Measurements from ENCODE around the gene PSMC3.

The PSMC3 gene

GRCh38 chr11:47433157-47433556 is 6.9 kb upstream of the PSMC3 start:
- Mint-ChIP-seq H3K4me3 (no peak overlapping the region), H3K36me3 (no peaks in the 10 kb centered on the region), H3K4me1 (no peaks in the 10 kb centered on the region), H3K27ac (no peak overlapping the region), H3K9me3 (no peaks in the 10 kb centered on the region)
- DNase-seq (ENCODE audit: low spot score in 2 of 2): no peak
- ATAC-seq: no peak

- H3K36me3 Mint-ChIP-seq: peaks cover under 1% of the 10 kb centered on the region
- H3K27ac Mint-ChIP-seq: no peak overlapping the region
- no peak overlapping the region for H3K4me3 Mint-ChIP-seq
- ATAC-seq: no peak
- H3K4me1 Mint-ChIP-seq: peaks cover 2% of the 10 kb centered on the region
- no peaks in the 10 kb centered on the region for H3K9me3 Mint-ChIP-seq
- DNase-seq (ENCODE audit: low spot score in 2 of 2): no peak
These were observed 5.3 kb upstream of the PSMC3 start for GRCh38 chr11:47431356-47432083.

- DNase-seq (ENCODE audit: low spot score in 2 of 2) (no peak), ATAC-seq (no peak)
- Mint-ChIP-seq H3K4me3 (no peak overlapping the region), H3K27ac (no peak overlapping the region), H3K36me3 (peaks cover 10% of the 10 kb centered on the region), H3K9me3 (no peaks in the 10 kb centered on the region), H3K4me1 (peaks cover 12% of the 10 kb centered on the region)
These were observed 4.3 kb upstream of the PSMC3 start for GRCh38 chr11:47430524-47430923.

GRCh38 chr11:47425611-47426010 is 628 bp downstream of the PSMC3 start:
- peaks cover 59% of the 10 kb centered on the region for H3K36me3 Mint-ChIP-seq
- peaks cover 31% of the 10 kb centered on the region for H3K4me1 Mint-ChIP-seq
- DNase-seq (ENCODE audit: low spot score in 2 of 2) (no peak), ATAC-seq (no peak)
- no peaks in the 10 kb centered on the region for H3K9me3 Mint-ChIP-seq
- H3K27ac Mint-ChIP-seq: peak overlapping the region; percentile 100
- H3K4me3 Mint-ChIP-seq: peak overlapping the region; percentile 100

GRCh38 chr11:47418454-47419259 is 7.6 kb downstream of the PSMC3 start:
- Mint-ChIP-seq H3K4me3 (no peak overlapping the region), H3K4me1 (peaks cover 21% of the 10 kb centered on the region), H3K36me3 (peaks cover 93% of the 10 kb centered on the region), H3K9me3 (no peaks in the 10 kb centered on the region), H3K27ac (peak overlapping the region; percentile 90)
- no peak for DNase-seq (ENCODE audit: low spot score in 2 of 2)
- ATAC-seq: no peak

GRCh38 chr11:47417712-47418111 is 8.5 kb downstream of the PSMC3 start:
- ATAC-seq: no peak
- peak overlapping the region; percentile 90 for H3K27ac Mint-ChIP-seq
- peaks cover 91% of the 10 kb centered on the region for H3K36me3 Mint-ChIP-seq
- no peak for DNase-seq (ENCODE audit: low spot score in 2 of 2)
- H3K4me1 Mint-ChIP-seq: peaks cover 23% of the 10 kb centered on the region
- H3K4me3 Mint-ChIP-seq: no peak overlapping the region
- no peaks in the 10 kb centered on the region for H3K9me3 Mint-ChIP-seq

GRCh38 chr11:47415949-47416472 is 10.2 kb downstream of the PSMC3 start:
- no peak for ATAC-seq
- peaks cover 74% of the 10 kb centered on the region for H3K36me3 Mint-ChIP-seq
- peak overlapping the region; percentile 48 for H3K27ac Mint-ChIP-seq
- DNase-seq (ENCODE audit: low spot score in 2 of 2): no peak
- H3K9me3 Mint-ChIP-seq: no peaks in the 10 kb centered on the region
- peaks cover 23% of the 10 kb centered on the region for H3K4me1 Mint-ChIP-seq
- no peak overlapping the region for H3K4me3 Mint-ChIP-seq

GRCh38 chr11:47415091-47415854 is 11.0 kb downstream of the PSMC3 start:
- no peak for ATAC-seq
- no peaks in the 10 kb centered on the region for H3K9me3 Mint-ChIP-seq
- DNase-seq (ENCODE audit: low spot score in 2 of 2): no peak
- peak overlapping the region; percentile 48 for H3K27ac Mint-ChIP-seq
- peaks cover 23% of the 10 kb centered on the region for H3K4me1 Mint-ChIP-seq
- peaks cover 67% of the 10 kb centered on the region for H3K36me3 Mint-ChIP-seq
- no peak overlapping the region for H3K4me3 Mint-ChIP-seq

- Mint-ChIP-seq H3K4me3 (no peak overlapping the region), H3K27ac (no peak overlapping the region), H3K4me1 (peaks cover 18% of the 10 kb centered on the region), H3K9me3 (no peaks in the 10 kb centered on the region), H3K36me3 (peaks cover 61% of the 10 kb centered on the region)
- no peak for DNase-seq (ENCODE audit: low spot score in 2 of 2)
- ATAC-seq: no peak
These were observed 11.6 kb downstream of the PSMC3 start for GRCh38 chr11:47414685-47415070.

GRCh38 chr11:47413908-47414684 is 12.1 kb downstream of the PSMC3 start:
- peaks cover 59% of the 10 kb centered on the region for H3K36me3 Mint-ChIP-seq
- DNase-seq (ENCODE audit: low spot score in 2 of 2): no peak
- H3K27ac Mint-ChIP-seq: peak overlapping the region; percentile 86

GRCh38 chr11:47413351-47413750 is 12.9 kb downstream of the PSMC3 start:
- Mint-ChIP-seq H3K36me3 (peaks cover 57% of the 10 kb centered on the region), H3K27ac (peak overlapping the region; percentile 86), H3K9me3 (no peaks in the 10 kb centered on the region), H3K4me3 (no peak overlapping the region), H3K4me1 (peaks cover 28% of the 10 kb centered on the region)
- DNase-seq (ENCODE audit: low spot score in 2 of 2) (peak in 1 of 2 donors; percentile 48), ATAC-seq (no peak)

More at GRCh38 chr11:47413908-47414684, 12.1 kb downstream of the PSMC3 start:
- Mint-ChIP-seq H3K4me1 (peaks cover 23% of the 10 kb centered on the region), H3K9me3 (no peaks in the 10 kb centered on the region), H3K4me3 (no peak overlapping the region)
- no peak for ATAC-seq

- Mint-ChIP-seq H3K4me1 (peaks cover 30% of the 10 kb centered on the region), H3K4me3 (no peak overlapping the region), H3K27ac (peak overlapping the region; percentile 37), H3K36me3 (peaks cover 45% of the 10 kb centered on the region), H3K9me3 (no peaks in the 10 kb centered on the region)
- peak; percentile 54 to 80 for DNase-seq (ENCODE audit: low spot score in 2 of 2)
- no peak for ATAC-seq
These were observed 14.1 kb downstream of the PSMC3 start for GRCh38 chr11:47411884-47412746.

GRCh38 chr11:47410370-47411264 is 15.6 kb downstream of the PSMC3 start:
- ATAC-seq: no peak
- H3K27ac Mint-ChIP-seq: peak overlapping the region; percentile 37
- no peaks in the 10 kb centered on the region for H3K9me3 Mint-ChIP-seq
- peaks cover 34% of the 10 kb centered on the region for H3K4me1 Mint-ChIP-seq
- DNase-seq (ENCODE audit: low spot score in 2 of 2): peak in 1 of 2 donors; percentile 50
- peaks cover 32% of the 10 kb centered on the region for H3K36me3 Mint-ChIP-seq
- H3K4me3 Mint-ChIP-seq: no peak overlapping the region

Measured in stimulated activated effector memory CD8-positive, alpha-beta T cell treated with anti-CD3 and anti-CD28 coated beads, Interleukin-12 subunit alpha, Interleukin-12 subunit beta, amount 100 ng/mL, for 72 hours (primary cell).